Measurements from ENCODE around the gene RAB40C.

The RAB40C gene

GRCh38 chr16:625117-625976, 35.5 kb downstream of the RAB40C start:
- no peak for ATAC-seq
- TF ChIP-seq ZNF565 (CRISPR knock-in tag; conservative IDR thresholded peaks at IDR 0.05; ENCODE audit: low read depth) (no peak), ISL1 (CRISPR knock-in tag; IDR thresholded peaks at IDR 0.05) (no peak), TOX (CRISPR knock-in tag; IDR thresholded peaks at IDR 0.05; ENCODE audit: borderline replicate concordance) (no peak), CSRNP3 (CRISPR knock-in tag; IDR thresholded peaks at IDR 0.05) (no peak), CREB5 (CRISPR knock-in tag; IDR thresholded peaks at IDR 0.05; ENCODE audit: low read depth) (no peak), PPARA (CRISPR knock-in tag; IDR thresholded peaks at IDR 0.05; ENCODE audit: borderline replicate concordance) (no peak), POU6F1 (CRISPR knock-in tag; IDR thresholded peaks at IDR 0.05; ENCODE audit: borderline replicate concordance, low read depth) (no peak), OSR1 (CRISPR knock-in tag; IDR thresholded peaks at IDR 0.05) (no peak), ESRRG (CRISPR knock-in tag; IDR thresholded peaks at IDR 0.05) (no peak), ARNTL (CRISPR knock-in tag; IDR thresholded peaks at IDR 0.05; ENCODE audit: borderline replicate concordance, low read depth) (no peak), SNAI2 (CRISPR knock-in tag; IDR thresholded peaks at IDR 0.05) (no peak), PATZ1 (CRISPR knock-in tag; IDR thresholded peaks at IDR 0.05; ENCODE audit: borderline replicate concordance) (no peak), BACH2 (CRISPR knock-in tag; IDR thresholded peaks at IDR 0.05; ENCODE audit: borderline replicate concordance) (no peak), ZC3H10 (CRISPR knock-in tag; IDR thresholded peaks at IDR 0.05) (no peak)

GRCh38 chr16:625977-626765, 36.3 kb downstream of the RAB40C start:
- no peak for ATAC-seq
- no peak for TF ChIP-seq OSR1 (CRISPR knock-in tag; IDR thresholded peaks at IDR 0.05)
- TF ChIP-seq ZC3H10 (CRISPR knock-in tag; IDR thresholded peaks at IDR 0.05): no peak
- no peak for TF ChIP-seq ZNF8 (CRISPR knock-in tag; IDR thresholded peaks at IDR 0.05)
- no peak for TF ChIP-seq POU6F1 (CRISPR knock-in tag; IDR thresholded peaks at IDR 0.05; ENCODE audit: borderline replicate concordance, low read depth)

GRCh38 chr16:626787-627453, 37.1 kb downstream of the RAB40C start:
- ATAC-seq: peak; percentile 91
- no peak for TF ChIP-seq CREB5 (CRISPR knock-in tag; IDR thresholded peaks at IDR 0.05; ENCODE audit: low read depth)
- TF ChIP-seq ZNF8 (CRISPR knock-in tag; IDR thresholded peaks at IDR 0.05): no peak
- TF ChIP-seq BACH2 (CRISPR knock-in tag; IDR thresholded peaks at IDR 0.05; ENCODE audit: borderline replicate concordance): no peak
- TF ChIP-seq GLIS3 (CRISPR knock-in tag; IDR thresholded peaks at IDR 0.05): no peak
- TF ChIP-seq ZNF70 (CRISPR knock-in tag; IDR thresholded peaks at IDR 0.05): no peak
- TF ChIP-seq OSR1 (CRISPR knock-in tag; IDR thresholded peaks at IDR 0.05): no peak
- no peak for TF ChIP-seq TSHZ2 (CRISPR knock-in tag; IDR thresholded peaks at IDR 0.05)
- TF ChIP-seq ISL1 (CRISPR knock-in tag; IDR thresholded peaks at IDR 0.05): no peak
- TF ChIP-seq ZFP3 (CRISPR knock-in tag; IDR thresholded peaks at IDR 0.05): no peak
- TF ChIP-seq TOX (CRISPR knock-in tag; IDR thresholded peaks at IDR 0.05; ENCODE audit: borderline replicate concordance): no peak
- TF ChIP-seq RARB (CRISPR knock-in tag; IDR thresholded peaks at IDR 0.05): no peak
